ENCODE results near the gene SDK2.

DNA sequence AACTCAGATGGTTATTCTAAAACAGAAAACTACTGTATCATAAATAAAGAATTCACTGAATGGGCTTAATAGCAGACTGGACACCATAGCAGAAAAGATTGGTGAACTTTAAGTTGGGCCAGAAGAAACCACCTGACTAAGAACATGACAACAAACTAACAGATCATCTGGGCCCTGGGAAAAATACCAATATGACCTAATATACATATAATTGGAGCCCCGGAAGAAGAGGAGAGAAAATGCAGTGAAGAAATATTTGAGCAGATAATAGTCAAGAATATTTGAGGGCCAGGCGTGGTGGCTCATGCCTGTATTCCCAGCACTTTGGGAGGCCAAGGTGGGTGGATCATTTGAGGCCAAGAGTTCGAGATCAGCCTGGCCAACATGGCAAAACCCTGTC is 25.5 kb upstream of the SDK2 start:
- TF ChIP-seq, protein P1, sequence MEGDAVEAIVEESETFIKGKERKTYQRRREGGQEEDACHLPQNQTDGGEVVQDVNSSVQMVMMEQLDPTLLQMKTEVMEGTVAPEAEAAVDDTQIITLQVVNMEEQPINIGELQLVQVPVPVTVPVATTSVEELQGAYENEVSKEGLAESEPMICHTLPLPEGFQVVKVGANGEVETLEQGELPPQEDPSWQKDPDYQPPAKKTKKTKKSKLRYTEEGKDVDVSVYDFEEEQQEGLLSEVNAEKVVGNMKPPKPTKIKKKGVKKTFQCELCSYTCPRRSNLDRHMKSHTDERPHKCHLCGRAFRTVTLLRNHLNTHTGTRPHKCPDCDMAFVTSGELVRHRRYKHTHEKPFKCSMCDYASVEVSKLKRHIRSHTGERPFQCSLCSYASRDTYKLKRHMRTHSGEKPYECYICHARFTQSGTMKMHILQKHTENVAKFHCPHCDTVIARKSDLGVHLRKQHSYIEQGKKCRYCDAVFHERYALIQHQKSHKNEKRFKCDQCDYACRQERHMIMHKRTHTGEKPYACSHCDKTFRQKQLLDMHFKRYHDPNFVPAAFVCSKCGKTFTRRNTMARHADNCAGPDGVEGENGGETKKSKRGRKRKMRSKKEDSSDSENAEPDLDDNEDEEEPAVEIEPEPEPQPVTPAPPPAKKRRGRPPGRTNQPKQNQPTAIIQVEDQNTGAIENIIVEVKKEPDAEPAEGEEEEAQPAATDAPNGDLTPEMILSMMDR (conservative IDR thresholded peaks at IDR 0.05; ENCODE audit: low read depth, low read length), result no peak
- TF ChIP-seq EZH2 (IDR thresholded peaks at IDR 0.05; ENCODE audit: borderline replicate concordance, low read depth, low read length, poor library complexity, severe bottlenecking), result no peak
